GM23248 (cell line): Measurements from ENCODE around the gene SH3TC1.

ENCODE experiments used
- EZH2 ChIP-seq: fragments of 200-600 bp; sonication (generic); IDR thresholded peaks from 2 replicates; pipeline ENCODE4 v1.6.1; 2018; ENCODE audit warnings: antibody characterized with exemption, mild to moderate bottlenecking; ENCODE audit not compliant: insufficient read depth, poor library complexity, severe bottlenecking
- EZH2phosphoT487 ChIP-seq: fragments of 200-600 bp; sonication (generic); IDR thresholded peaks from 2 replicates; pipeline ENCODE4 v1.6.1; 2018; ENCODE audit warnings: antibody characterized with exemption, moderate library complexity, mild to moderate bottlenecking, low read depth; ENCODE audit not compliant: insufficient read depth

- TF ChIP-seq EZH2 (no peak), EZH2phosphoT487 (no peak)
Measured at GRCh38 chr4:8225706-8226443, 26.8 kb downstream of the SH3TC1 start.
